C4-2B (cell line): ENCODE measurements around the gene KDM6B.
A peak's percentile ranks its signal among the peaks of the same experiment; 100 is the strongest.
"Not testable (repeated sequence)": the region's sequence is repeated elsewhere in the genome, so short reads cannot be mapped to it uniquely, and the experiment has no call there.

Experiments
- H3K27ac ChIP-seq: fragments of 450-650 bp; 2 replicates; pipeline ENCODE4 v1.5.1; 2017
- CTCF ChIP-seq: fragments of 450-650 bp; conservative IDR thresholded peaks from 2 replicates; pipeline ENCODE4 v1.5.1; 2017; ENCODE audit warnings: mild to moderate bottlenecking
- ZFX ChIP-seq: fragments of 450-650 bp; IDR thresholded peaks from 2 replicates; pipeline ENCODE4 v1.6.1; 2017

The KDM6B gene

DNA sequence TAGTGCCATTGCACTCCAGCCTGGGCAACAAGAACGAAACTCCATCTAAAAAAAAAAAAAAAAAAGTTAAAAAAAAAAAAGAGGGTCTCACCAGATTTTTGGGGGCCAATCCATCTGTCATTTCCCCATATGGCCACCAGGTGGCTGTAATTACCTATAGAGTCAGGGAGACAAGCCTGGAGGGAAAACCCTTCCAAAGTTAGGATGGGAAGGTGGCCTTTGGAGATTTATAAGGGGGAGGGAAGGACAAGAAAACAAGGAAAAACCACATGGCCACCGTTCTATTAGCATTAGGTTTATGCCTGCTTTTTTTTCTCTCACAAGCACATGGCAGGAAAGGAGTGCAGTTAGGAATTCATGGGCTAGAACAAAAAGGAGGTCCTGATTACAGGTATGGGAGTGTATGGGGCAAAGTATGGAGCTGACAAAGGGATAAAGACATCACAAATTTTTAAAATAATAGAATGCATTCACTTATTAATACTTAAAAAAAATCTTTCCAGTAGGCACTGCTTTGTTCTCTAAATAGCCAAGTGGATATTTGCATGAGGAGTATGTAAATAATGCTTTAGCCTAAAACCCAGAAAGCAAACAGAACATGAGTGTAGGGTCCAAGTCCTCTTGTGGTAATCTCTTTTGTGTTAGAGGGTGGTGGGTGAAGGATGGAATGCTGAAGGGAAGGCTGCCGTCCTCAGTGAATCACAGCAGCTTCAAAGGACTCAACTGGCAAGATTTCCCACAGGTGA is 28.8 kb downstream of the KDM6B start:
- peak; percentile 92 for TF ChIP-seq CTCF
- TF ChIP-seq ZFX, result no peak
- H3K27ac ChIP-seq, result peak overlapping the region; percentile 39

GRCh38 chr17:7864384-7864783 is 30.4 kb downstream of the KDM6B start:
- not testable (repeated sequence) for H3K27ac ChIP-seq

DNA sequence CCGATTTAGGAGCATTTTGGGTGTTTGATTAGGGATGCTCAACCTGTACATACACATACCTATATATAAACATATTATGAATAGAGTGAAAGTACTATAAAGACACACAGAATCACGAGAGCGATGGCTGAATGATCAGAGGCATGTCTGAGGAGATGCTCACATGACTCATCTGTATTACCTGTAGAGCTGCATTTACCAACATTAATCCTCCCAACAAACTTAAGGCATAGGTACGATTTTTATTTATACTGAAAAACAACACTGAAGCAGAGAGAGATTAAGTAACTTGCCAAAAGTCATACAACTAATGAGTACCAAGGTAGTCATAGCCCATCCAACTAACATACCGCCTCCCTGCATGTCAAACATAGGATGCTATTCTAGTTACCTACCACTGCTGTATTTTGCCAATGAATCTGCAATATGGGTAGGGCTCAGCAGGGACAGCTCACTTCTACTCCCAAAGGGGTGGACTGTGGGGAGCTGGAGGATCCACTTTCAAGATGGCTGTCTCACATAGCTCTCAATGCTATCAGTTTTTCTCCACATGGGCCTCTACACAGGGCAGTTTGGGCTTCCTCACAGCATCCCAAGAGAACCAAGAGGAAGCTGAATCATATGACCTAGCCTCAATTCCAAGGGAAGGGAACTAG is 31.1 kb downstream of the KDM6B start:
- TF ChIP-seq ZFX, result no peak
- no peak for TF ChIP-seq CTCF
- H3K27ac ChIP-seq, result no peak overlapping the region

GRCh38 chr17:7867881-7868329 is 33.9 kb downstream of the KDM6B start:
- no peak overlapping the region for H3K27ac ChIP-seq
- no peak for TF ChIP-seq CTCF
- TF ChIP-seq ZFX, result no peak

- TF ChIP-seq ZFX, result no peak
- no peak for TF ChIP-seq CTCF
- no peak overlapping the region for H3K27ac ChIP-seq
Measured at GRCh38 chr17:7873051-7873450, 39.0 kb downstream of the KDM6B start.

- TF ChIP-seq CTCF (no peak), ZFX (no peak)
- no peak overlapping the region for H3K27ac ChIP-seq
Measured at GRCh38 chr17:7875804-7876370, 41.9 kb downstream of the KDM6B start.

- TF ChIP-seq ZFX, result no peak
- no peak for TF ChIP-seq CTCF
- H3K27ac ChIP-seq, result no peak overlapping the region
Measured at GRCh38 chr17:7878234-7878633, 44.2 kb downstream of the KDM6B start.
